SK-N-MC (cell line): ENCODE results near the gene CRACR2A.

Source experiments
- DNase-seq: peaks from one replicate; pipeline ENCODE4 v3.0.0-alpha.2; 2011; ENCODE audit warnings: low read depth, low spot score
- H3K27ac ChIP-seq: fragments of 200-600 bp; sonication (generic); 2 replicates; pipeline ENCODE4 v1.5.1; 2016; ENCODE audit warnings: mixed run types
- H3K36me3 ChIP-seq: fragments of 200-600 bp; sonication (generic); 2 replicates; pipeline ENCODE4 v1.6.1; 2017; ENCODE audit warnings: antibody characterized with exemption, low read length, mixed read lengths; ENCODE audit not compliant: insufficient read depth
- H3K4me3 ChIP-seq: fragments of 200-600 bp; sonication (generic); 2 replicates; pipeline ENCODE4 v1.5.1; 2016
- H3K9ac ChIP-seq: fragments of 200-600 bp; sonication (generic); 2 replicates; pipeline ENCODE4 v1.8.0; 2017; ENCODE audit warnings: mixed run types, mixed read lengths; ENCODE audit not compliant: insufficient read length
- H3K9me3 ChIP-seq: fragments of 200-600 bp; sonication (generic); 2 replicates; pipeline ENCODE4 v1.6.1; 2017; ENCODE audit warnings: low read depth, mild to moderate bottlenecking, antibody characterized with exemption, low read length, moderate library complexity, mixed read lengths
- EZH2 ChIP-seq: fragments of 200-600 bp; sonication (generic); IDR thresholded peaks from one replicate; pipeline ENCODE4 v1.6.1; 2017; ENCODE audit warnings: antibody characterized with exemption
- FOXP2 ChIP-seq: optimal IDR thresholded peaks from 2 replicates; pipeline ENCODE3; 2011; ENCODE audit warnings: mild to moderate bottlenecking, moderate library complexity; ENCODE audit not compliant: insufficient read depth; ENCODE audit errors: extremely low read length, control extremely low read depth
- POLR2AphosphoS5 ChIP-seq: IDR thresholded peaks from 2 replicates; pipeline ENCODE4 v1.6.1; 2012; ENCODE audit warnings: mild to moderate bottlenecking, low read depth, low read length, borderline replicate concordance

Gene CRACR2A

GRCh38 chr12:3598896-3599860, 153.7 kb downstream of the CRACR2A start:
- H3K36me3 ChIP-seq, result no peaks in the 10 kb centered on the region
- no peak for DNase-seq
- H3K4me3 ChIP-seq, result no peak overlapping the region
- no peak overlapping the region for H3K27ac ChIP-seq
- no peak overlapping the region for H3K9ac ChIP-seq
- no peak for TF ChIP-seq EZH2
- no peak for TF ChIP-seq POLR2AphosphoS5
- TF ChIP-seq FOXP2, result no peak
- no peaks in the 10 kb centered on the region for H3K9me3 ChIP-seq

DNA sequence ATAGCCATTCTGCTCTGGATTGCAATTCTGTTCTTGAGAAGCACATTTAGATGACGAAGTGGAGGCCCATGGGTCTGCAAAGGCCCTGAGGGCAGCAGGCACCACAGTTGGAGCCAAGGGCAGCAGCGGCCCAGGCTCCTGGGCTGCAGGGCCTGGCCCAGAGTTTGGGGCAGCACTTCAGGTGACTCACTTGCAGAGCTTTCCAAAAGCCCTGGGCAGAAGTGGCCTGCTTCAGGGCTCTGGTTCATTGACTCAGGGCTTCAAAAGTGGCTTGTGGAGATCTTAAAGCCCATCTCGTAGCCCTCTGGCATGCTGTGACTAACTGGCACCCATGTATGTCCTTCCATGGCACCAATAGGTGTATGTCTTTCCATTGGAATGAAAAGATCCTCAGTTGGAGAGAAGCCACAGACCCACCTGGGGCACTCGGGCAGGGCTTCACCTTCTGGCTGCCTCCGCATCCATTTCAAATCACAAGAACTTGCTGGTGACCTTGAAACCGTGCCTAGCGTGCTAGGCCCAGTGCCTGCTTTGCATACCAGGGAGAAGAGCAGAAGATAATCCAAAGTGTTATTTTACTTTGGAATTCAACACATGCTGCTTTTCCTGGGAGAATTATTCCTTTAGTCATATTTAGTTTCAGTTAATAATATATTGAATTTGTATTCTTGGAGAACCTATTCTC, 155.2 kb downstream of the CRACR2A start:
- no peak for DNase-seq
- Histone ChIP-seq H3K9me3 (no peaks in the 10 kb centered on the region), H3K27ac (no peak overlapping the region), H3K4me3 (no peak overlapping the region), H3K9ac (no peak overlapping the region), H3K36me3 (no peaks in the 10 kb centered on the region)
- TF ChIP-seq FOXP2 (no peak), EZH2 (no peak), POLR2AphosphoS5 (no peak)

- Histone ChIP-seq H3K36me3 (no peaks in the 10 kb centered on the region), H3K4me3 (no peak overlapping the region), H3K9ac (no peak overlapping the region), H3K9me3 (no peaks in the 10 kb centered on the region), H3K27ac (no peak overlapping the region)
- DNase-seq, result no peak
- TF ChIP-seq EZH2 (no peak), POLR2AphosphoS5 (no peak), FOXP2 (no peak)
Measured at GRCh38 chr12:3596703-3597415, 156.1 kb downstream of the CRACR2A start.

GRCh38 chr12:3595721-3596120, 157.2 kb downstream of the CRACR2A start:
- Histone ChIP-seq H3K9me3 (no peaks in the 10 kb centered on the region), H3K36me3 (no peaks in the 10 kb centered on the region), H3K27ac (no peak overlapping the region), H3K9ac (no peak overlapping the region), H3K4me3 (no peak overlapping the region)
- no peak for TF ChIP-seq POLR2AphosphoS5
- TF ChIP-seq FOXP2, result no peak
- no peak for TF ChIP-seq EZH2
- no peak for DNase-seq

DNA sequence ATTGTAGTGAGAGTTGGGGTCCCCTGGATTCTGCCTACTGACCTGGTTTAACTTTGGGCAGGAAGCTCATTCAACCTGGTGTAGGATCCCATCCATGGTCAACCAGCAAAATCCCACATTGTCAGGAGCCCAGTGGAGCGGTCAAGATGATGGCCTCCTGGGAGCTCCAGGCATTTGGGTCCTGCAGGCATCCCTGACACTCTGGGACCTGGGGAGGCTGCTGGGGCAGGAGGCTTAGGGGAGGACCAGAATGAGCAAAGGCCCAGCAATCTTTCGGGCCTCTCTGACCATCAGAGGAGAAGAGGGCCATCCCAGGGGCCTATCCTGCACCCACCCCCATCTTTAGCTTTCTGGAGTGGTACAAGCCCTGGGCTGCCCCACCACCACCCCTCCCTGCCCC, 157.9 kb downstream of the CRACR2A start:
- DNase-seq, result no peak
- H3K9me3 ChIP-seq, result no peaks in the 10 kb centered on the region
- no peaks in the 10 kb centered on the region for H3K36me3 ChIP-seq
- TF ChIP-seq EZH2 (no peak), FOXP2 (no peak), POLR2AphosphoS5 (no peak)
- no peak overlapping the region for H3K27ac ChIP-seq
- no peak overlapping the region for H3K4me3 ChIP-seq
- H3K9ac ChIP-seq, result no peak overlapping the region

- TF ChIP-seq POLR2AphosphoS5 (no peak), FOXP2 (no peak), EZH2 (no peak)
- Histone ChIP-seq H3K27ac (no peak overlapping the region), H3K9ac (no peak overlapping the region), H3K4me3 (no peak overlapping the region), H3K36me3 (no peaks in the 10 kb centered on the region), H3K9me3 (no peaks in the 10 kb centered on the region)
- DNase-seq, result no peak
Measured at GRCh38 chr12:3593906-3594483, 158.9 kb downstream of the CRACR2A start.

DNA sequence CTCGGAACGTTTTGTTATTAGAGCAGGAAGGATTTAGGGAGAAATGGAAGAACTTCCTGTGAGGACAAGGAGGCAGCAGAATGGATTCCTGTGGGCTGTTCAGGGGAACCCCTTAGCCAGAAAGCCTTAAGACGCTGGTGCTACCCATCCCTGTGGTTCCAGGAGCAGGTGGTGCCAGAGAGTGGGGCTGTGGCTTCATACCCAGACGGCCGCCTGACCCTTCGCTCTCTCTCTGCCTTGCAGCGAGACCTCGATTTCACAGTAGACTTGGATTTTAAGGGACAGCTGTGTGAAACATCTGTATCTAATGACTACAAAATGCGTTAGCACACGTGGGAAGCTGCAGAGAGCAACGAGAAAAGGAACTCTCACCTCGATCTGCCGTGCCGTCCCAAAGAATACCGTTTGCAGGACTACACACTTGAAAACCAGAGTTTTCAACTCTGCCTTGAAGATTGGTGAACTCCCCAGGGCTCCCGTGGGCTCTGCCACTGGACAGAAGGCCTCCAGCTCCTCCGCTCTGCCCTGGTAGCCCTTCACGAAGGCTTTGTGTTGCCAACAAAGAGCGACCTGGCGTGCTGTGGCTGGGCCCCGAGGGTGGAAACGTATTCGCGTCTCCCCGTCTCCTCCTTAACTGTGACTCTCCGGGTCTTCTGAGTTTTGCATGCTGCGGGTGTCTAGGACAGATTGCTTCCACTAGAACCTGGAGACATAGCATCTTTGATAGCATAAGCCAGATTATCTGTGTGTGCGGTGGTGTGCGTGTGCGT, 159.9 kb downstream of the CRACR2A start:
- H3K36me3 ChIP-seq, result no peaks in the 10 kb centered on the region
- DNase-seq, result no peak
- no peak for TF ChIP-seq EZH2
- TF ChIP-seq POLR2AphosphoS5, result no peak
- TF ChIP-seq FOXP2, result no peak
- H3K4me3 ChIP-seq, result no peak overlapping the region
- H3K9me3 ChIP-seq, result no peaks in the 10 kb centered on the region
- H3K9ac ChIP-seq, result no peak overlapping the region
- H3K27ac ChIP-seq, result no peak overlapping the region
